A549 (cell line): ENCODE data around the gene ZNF319. TPM values are rescaled to one million over a fixed set of nuclear protein-coding genes. Genes with fewer than 3 reads are reported as not detected.

Experiments
- ATAC-seq, 2 experiments: fragments of 200-7000 bp in 1 of 2; fragments of >200 bp in 1 of 2; cut with Nextera tagmentation in 1 of 2; cut with Tn5 transposase in 1 of 2; 3 replicates each; pipeline versions ENCODE4 v1.8.0 to v1.9.1; 2018 to 2020; ENCODE audit warnings: mild to moderate bottlenecking in 1 of 2, moderate library complexity in 1 of 2
- CTCF ChIA-PET: fragments of 300-600 bp; sonication (Branson Sonifier 250); formaldehyde crosslinking; extraction: SDS; loops from one replicate; lab custom pipeline; 2021; ENCODE audit warnings: antibody characterized with exemption, inconsistent platforms; lab: Yijun Ruan, JAX
- POLR2A ChIA-PET: fragments of 350-600 bp; formaldehyde crosslinking; extraction: SDS; loops from one replicate; lab custom pipeline; 2021; ENCODE audit warnings: antibody characterized with exemption, inconsistent platforms; lab: Yijun Ruan, JAX
- DNase-seq, 2 experiments: peaks; one replicate each; pipeline versions ENCODE4 v3.0.0 to v3.0.0-alpha.2; 2011 to 2016; ENCODE audit warnings: low read depth in 1 of 2, low spot score in 1 of 2
- FAIRE-seq: peaks from 2 replicates; lab custom pipeline; 2011; peaks lifted over from hg19 to GRCh38; lab: Jason Lieb, UNC
- H3K27ac ChIP-seq, 2 experiments: fragments of >200 bp; sonication (Bioruptor Twin); formaldehyde crosslinking; 3 replicates each; pipeline ENCODE4 v1.5.1; 2016 to 2017
- H3K4me1 ChIP-seq: fragments of >200 bp; sonication (Bioruptor Twin); formaldehyde crosslinking; 3 replicates; pipeline ENCODE4 v1.6.1; 2016
- H3K4me2 ChIP-seq: fragments of >200 bp; sonication (Bioruptor Twin); formaldehyde crosslinking; 3 replicates; pipeline ENCODE4 v1.6.1; 2016
- H3K4me3 ChIP-seq: fragments of >200 bp; sonication (Bioruptor Twin); formaldehyde crosslinking; 3 replicates; pipeline ENCODE4 v1.5.1; 2016
- H3K9me3 ChIP-seq: fragments of >200 bp; sonication (Bioruptor Twin); formaldehyde crosslinking; 3 replicates; pipeline ENCODE4 v1.6.1; 2016
- BHLHE40 ChIP-seq: IDR thresholded peaks from 2 replicates; pipeline ENCODE4 v1.6.1; 2012; ENCODE audit warnings: low read depth, low read length, inconsistent platforms
- CBX8 ChIP-seq: fragments of 200-600 bp; sonication (generic); IDR thresholded peaks from 2 replicates; pipeline ENCODE4 v1.6.1; 2016
- CHD4 ChIP-seq: fragments of 200-600 bp; sonication (generic); IDR thresholded peaks from 2 replicates; pipeline ENCODE4 v1.6.1; 2016; ENCODE audit warnings: antibody characterized with exemption, mild to moderate bottlenecking, borderline replicate concordance
- E2F6 ChIP-seq: IDR thresholded peaks from 2 replicates; pipeline ENCODE4 v1.6.1; 2012; ENCODE audit warnings: low read depth, borderline replicate concordance
- ELK1 ChIP-seq: fragments of 150-350 bp; IDR thresholded peaks from 2 replicates; pipeline ENCODE4 v1.6.1; 2014; ENCODE audit warnings: low read depth, mild to moderate bottlenecking, low read length
- ESRRA ChIP-seq: fragments of 150-350 bp; IDR thresholded peaks from 2 replicates; pipeline ENCODE4 v1.6.1; 2014; ENCODE audit warnings: mild to moderate bottlenecking, low read length, borderline replicate concordance
- FOSB ChIP-seq: fragments of 250-450 bp; sonication (Bioruptor Pico); IDR thresholded peaks from 2 replicates; pipeline ENCODE4 v1.5.0; 2020; ENCODE audit warnings: mild to moderate bottlenecking, moderate library complexity
- GATA3 ChIP-seq: IDR thresholded peaks from 2 replicates; pipeline ENCODE4 v1.6.1; 2012; ENCODE audit warnings: borderline replicate concordance
- HES2 ChIP-seq: fragments of >200 bp; sonication (Bioruptor Twin); formaldehyde crosslinking; IDR thresholded peaks from 2 replicates; pipeline ENCODE4 v1.6.1; 2016
- HEYL ChIP-seq: fragments of 250-450 bp; sonication (Bioruptor Pico); IDR thresholded peaks from 2 replicates; pipeline ENCODE4 v1.8.0; 2021; ENCODE audit warnings: mild to moderate bottlenecking, moderate library complexity
- HMGXB4 ChIP-seq: fragments of 250-450 bp; sonication (Bioruptor Pico); IDR thresholded peaks from 2 replicates; pipeline ENCODE4 v1.5.0; 2021; ENCODE audit warnings: mild to moderate bottlenecking, moderate library complexity, borderline replicate concordance
- HOXB13 ChIP-seq: fragments of 250-450 bp; sonication (Bioruptor Pico); IDR thresholded peaks from 2 replicates; pipeline ENCODE4 v1.5.0; 2020; ENCODE audit warnings: low read depth, mild to moderate bottlenecking, moderate library complexity
- JUN ChIP-seq, 2 experiments: fragments of >200 bp; sonication (Bioruptor Twin); formaldehyde crosslinking; IDR thresholded peaks; 2 replicates in 1 of 2; 3 replicates in 1 of 2; pipeline ENCODE4 v1.6.1; 2016 to 2017
- KDM1A ChIP-seq: fragments of 200-600 bp; sonication (generic); IDR thresholded peaks from 2 replicates; pipeline ENCODE4 v1.6.1; 2016; ENCODE audit warnings: low read depth, mild to moderate bottlenecking
- MAFK ChIP-seq: fragments of 450-650 bp; IDR thresholded peaks from 2 replicates; pipeline ENCODE4 v1.6.1; 2014; ENCODE audit not compliant: partially characterized antibody
- MAX ChIP-seq: IDR thresholded peaks from 2 replicates; pipeline ENCODE4 v1.6.1; 2012
- MYC ChIP-seq: IDR thresholded peaks from 2 replicates; pipeline ENCODE4 v1.6.1; 2012; ENCODE audit warnings: mild to moderate bottlenecking, inconsistent platforms, low read length, improper control_type of control experiment, borderline replicate concordance
- NPAS2 ChIP-seq: fragments of 250-450 bp; sonication (Bioruptor Pico); IDR thresholded peaks from 2 replicates; pipeline ENCODE4 v1.8.0; 2022; ENCODE audit warnings: mild to moderate bottlenecking, moderate library complexity, borderline replicate concordance
- NR3C1 ChIP-seq: fragments of >200 bp; sonication (Bioruptor Twin); formaldehyde crosslinking; IDR thresholded peaks from 3 replicates; pipeline ENCODE4 v1.6.1; 2017
- POLR2A ChIP-seq: IDR thresholded peaks from 2 replicates; pipeline ENCODE4 v1.6.1; 2012; ENCODE audit warnings: mild to moderate bottlenecking, low read length
- RAD21 ChIP-seq, 2 experiments: fragments of >200 bp in 1 of 2; sonication (Bioruptor Twin) in 1 of 2; formaldehyde crosslinking in 1 of 2; IDR thresholded peaks in 1 of 2; conservative IDR thresholded peaks in 1 of 2; 2 replicates in 1 of 2; 3 replicates in 1 of 2; pipeline ENCODE4 v1.6.1; 2012 to 2018; ENCODE audit warnings: inconsistent platforms in 1 of 2
- RCOR1 ChIP-seq: fragments of 150-350 bp; IDR thresholded peaks from 2 replicates; pipeline ENCODE4 v1.6.1; 2014; ENCODE audit warnings: antibody characterized with exemption, low read length, low read depth
- TP53 ChIP-seq: fragments of 250-450 bp; sonication (Bioruptor Pico); IDR thresholded peaks from 2 replicates; pipeline ENCODE4 v1.5.0; 2021; ENCODE audit warnings: mild to moderate bottlenecking, moderate library complexity
- ZFP36 ChIP-seq: fragments of 450-650 bp; IDR thresholded peaks from 2 replicates; pipeline ENCODE4 v1.6.1; 2014; ENCODE audit warnings: borderline replicate concordance; ENCODE audit not compliant: partially characterized antibody
- ZNF302 ChIP-seq: fragments of 250-450 bp; sonication (Bioruptor Pico); IDR thresholded peaks from 2 replicates; pipeline ENCODE4 v1.9.0; 2021; ENCODE audit warnings: inconsistent platforms, mild to moderate bottlenecking, moderate library complexity
- ZSCAN20 ChIP-seq: fragments of 250-450 bp; sonication (Bioruptor Pico); IDR thresholded peaks from 2 replicates; pipeline ENCODE4 v1.8.0; 2022; ENCODE audit warnings: mild to moderate bottlenecking, moderate library complexity
- WGBS: methylation state at CpG from one replicate; pipeline ENCODE4 v1.1.6; 2017; ENCODE audit errors: missing lambda C conversion rate; 5-methylcytosine and 5-hydroxymethylcytosine counted together
- polyA plus RNA-seq, 4 experiments: library from polyadenylated mRNA; depleted of rRNA in 3 of 4; stranded (reverse); fragments of >200 nt; fragmentation: RNase III in 1 of 4; extraction: RNeasy Plus Mini Kit Qiagen cat#74134 plus additional on column Dnase treatment in 1 of 4; gene quantifications; 2 replicates in 3 of 4; 3 replicates in 1 of 4; pipeline ENCODE4 v1.2.3, GENCODE V29; 2011 to 2017

ZNF319 gene
- polyA plus RNA-seq, 2 of the 4 experiments (the other 2 are of a cell fraction) = 10.8 to 11.3 TPM

- TF ChIP-seq HMGXB4 (no peak), POLR2A (no peak), KDM1A (no peak), NPAS2 (no peak)
These were observed 24.2 kb upstream of the ZNF319 start (continued) for GRCh38 chr16:58024486-58025350.

- CTCF ChIA-PET = interaction anchor here (0.9 to 3.1 kb wide), 8 partner anchors 72 to 375 kb away, joined by 3 to 31 read pairs (median 4); no protein-coding TSS in a partner anchor
- H3K4me3 ChIP-seq = no peak overlapping the region
- TF ChIP-seq HEYL = no peak
- TF ChIP-seq RCOR1 = no peak
- no peak for TF ChIP-seq MAX
- no peak for TF ChIP-seq HES2
- no peak for TF ChIP-seq MAFK
- TF ChIP-seq NR3C1 = no peak
- no peak for TF ChIP-seq CBX8
- DNase-seq (no peak), FAIRE-seq (no peak), ATAC-seq (no peak)
- H3K4me2 ChIP-seq = no peak overlapping the region
- H3K9me3 ChIP-seq = no peaks in the 10 kb centered on the region
- peaks cover 17% of the 10 kb centered on the region; the same call in 1 of the 3 replicates for H3K4me1 ChIP-seq
- POLR2A ChIA-PET = interaction anchor here (1.5 kb wide), 1 partner anchor 107 kb away, joined by 5 read pairs; the partner anchor contains the start of gene CFAP20
- 81% methylated on average over 17 of the region's 18 CpGs for WGBS
- H3K27ac ChIP-seq = peak overlapping the region; percentile 5 to 48; a peak in 2 of 6 replicates
These were observed 22.3 kb upstream of the ZNF319 start for GRCh38 chr16:58022601-58023371.

- Histone ChIP-seq H3K4me2 (no peak overlapping the region), H3K27ac (peak overlapping the region; percentile 21 to 48; a peak in 2 of 6 replicates), H3K4me1 (peaks cover 12% of the 10 kb centered on the region; the same call in 1 of the 3 replicates), H3K4me3 (no peak overlapping the region), H3K9me3 (no peaks in the 10 kb centered on the region)
- FAIRE-seq (no peak), ATAC-seq (no peak), DNase-seq (no peak)
- POLR2A ChIA-PET = no interaction called here
- WGBS = 62% methylated on average over 8 of the region's 8 CpGs
- CTCF ChIA-PET = interaction anchor here (0.6 to 3.1 kb wide), 10 partner anchors 15 to 347 kb away, joined by 3 to 31 read pairs (median 4); partner anchors contain the start of gene CFAP20
- no peak for TF ChIP-seq ZSCAN20 (CRISPR knock-in tag)
- TF ChIP-seq CBX8 = no peak
- TF ChIP-seq ESRRA = no peak
- no peak for TF ChIP-seq HES2
- no peak for TF ChIP-seq RAD21 (conservative IDR thresholded peaks at IDR 0.05 in 1 of 2, IDR thresholded peaks at IDR 0.05 in 1 of 2)
- no peak for TF ChIP-seq BHLHE40
- no peak for TF ChIP-seq MAFK
- no peak for TF ChIP-seq GATA3
- TF ChIP-seq JUN (IDR thresholded peaks at IDR 0.05) = no peak
- TF ChIP-seq ZNF302 (CRISPR knock-in tag) = no peak
- TF ChIP-seq POLR2A = no peak
- TF ChIP-seq HOXB13 (CRISPR knock-in tag) = no peak
- no peak for TF ChIP-seq CHD4
- TF ChIP-seq ELK1 = no peak
- TF ChIP-seq TP53 = no peak
- TF ChIP-seq ZFP36 = no peak
- no peak for TF ChIP-seq FOSB (CRISPR knock-in tag)
- no peak for TF ChIP-seq E2F6
- no peak for TF ChIP-seq MYC
These were observed 21.4 kb upstream of the ZNF319 start for GRCh38 chr16:58021661-58022551.
